Measurements from ENCODE around the gene AKR7A2.

Gene AKR7A2

DNA sequence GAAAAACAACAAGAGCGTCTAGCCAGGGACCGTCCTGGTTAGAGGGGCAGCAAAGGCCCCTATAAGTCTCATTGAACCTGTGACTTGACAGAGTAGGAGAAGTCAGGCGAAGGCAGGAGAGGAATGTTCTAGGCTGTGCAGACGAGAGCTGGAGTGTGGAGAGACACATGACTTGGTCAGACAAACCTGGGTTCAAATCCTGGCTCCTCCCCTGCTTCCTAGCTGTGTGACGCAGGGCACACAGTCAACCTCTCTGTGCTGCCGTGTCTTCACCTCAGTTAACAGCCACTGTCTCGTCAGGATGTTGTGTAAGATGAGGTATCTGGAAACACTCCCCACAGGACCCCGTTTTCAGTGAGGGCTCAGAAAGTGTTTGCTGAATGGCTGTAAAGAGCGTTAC is 15.8 kb upstream of the AKR7A2 start:
- Histone ChIP-seq H3K36me3 (ENCODE audit: control insufficient read depth, insufficient read depth, low read length) (peaks cover 6% of the 10 kb centered on the region), H3K4me3 (replicated peaks; ENCODE audit: low read depth, low read length) (no peak overlapping the region), H3K27me3 (replicated peaks; ENCODE audit: control insufficient read depth, insufficient read depth, low read length) (no peaks in the 10 kb centered on the region)
- TF ChIP-seq, protein P1, sequence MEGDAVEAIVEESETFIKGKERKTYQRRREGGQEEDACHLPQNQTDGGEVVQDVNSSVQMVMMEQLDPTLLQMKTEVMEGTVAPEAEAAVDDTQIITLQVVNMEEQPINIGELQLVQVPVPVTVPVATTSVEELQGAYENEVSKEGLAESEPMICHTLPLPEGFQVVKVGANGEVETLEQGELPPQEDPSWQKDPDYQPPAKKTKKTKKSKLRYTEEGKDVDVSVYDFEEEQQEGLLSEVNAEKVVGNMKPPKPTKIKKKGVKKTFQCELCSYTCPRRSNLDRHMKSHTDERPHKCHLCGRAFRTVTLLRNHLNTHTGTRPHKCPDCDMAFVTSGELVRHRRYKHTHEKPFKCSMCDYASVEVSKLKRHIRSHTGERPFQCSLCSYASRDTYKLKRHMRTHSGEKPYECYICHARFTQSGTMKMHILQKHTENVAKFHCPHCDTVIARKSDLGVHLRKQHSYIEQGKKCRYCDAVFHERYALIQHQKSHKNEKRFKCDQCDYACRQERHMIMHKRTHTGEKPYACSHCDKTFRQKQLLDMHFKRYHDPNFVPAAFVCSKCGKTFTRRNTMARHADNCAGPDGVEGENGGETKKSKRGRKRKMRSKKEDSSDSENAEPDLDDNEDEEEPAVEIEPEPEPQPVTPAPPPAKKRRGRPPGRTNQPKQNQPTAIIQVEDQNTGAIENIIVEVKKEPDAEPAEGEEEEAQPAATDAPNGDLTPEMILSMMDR (IDR thresholded peaks at IDR 0.05; ENCODE audit: insufficient read depth, low read length, poor library complexity, severe bottlenecking) = no peak
- DNase-seq (ENCODE audit: extremely low read depth, insufficient read length) = no peak

DNA sequence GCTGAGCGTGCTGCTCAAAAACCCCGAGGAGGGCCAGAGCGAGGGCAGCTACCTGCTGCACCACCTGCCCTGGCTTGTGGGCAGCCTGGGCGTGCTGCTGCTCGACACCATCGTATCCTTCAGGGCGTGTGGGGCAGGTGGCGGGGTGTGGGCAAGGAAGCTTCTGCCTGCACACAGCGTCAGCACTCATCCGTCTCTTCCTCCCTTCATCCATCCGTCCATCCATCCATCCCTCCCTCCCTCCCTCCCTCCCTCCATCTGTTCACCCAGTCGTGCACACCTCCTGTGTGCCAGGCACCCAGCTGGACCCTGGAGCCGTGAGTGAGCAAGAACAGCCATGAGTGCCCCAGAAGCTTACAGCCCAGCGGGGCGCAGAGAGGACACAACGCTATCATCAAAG is 15.4 kb upstream of the AKR7A2 start:
- peaks cover 6% of the 10 kb centered on the region for H3K36me3 ChIP-seq (ENCODE audit: control insufficient read depth, insufficient read depth, low read length)
- DNase-seq (ENCODE audit: extremely low read depth, insufficient read length) = no peak
- H3K27me3 ChIP-seq (replicated peaks; ENCODE audit: control insufficient read depth, insufficient read depth, low read length) = no peaks in the 10 kb centered on the region
- H3K4me3 ChIP-seq (replicated peaks; ENCODE audit: low read depth, low read length) = no peak overlapping the region
- TF ChIP-seq, protein P1 (IDR thresholded peaks at IDR 0.05; ENCODE audit: insufficient read depth, low read length, poor library complexity, severe bottlenecking) = no peak

DNA sequence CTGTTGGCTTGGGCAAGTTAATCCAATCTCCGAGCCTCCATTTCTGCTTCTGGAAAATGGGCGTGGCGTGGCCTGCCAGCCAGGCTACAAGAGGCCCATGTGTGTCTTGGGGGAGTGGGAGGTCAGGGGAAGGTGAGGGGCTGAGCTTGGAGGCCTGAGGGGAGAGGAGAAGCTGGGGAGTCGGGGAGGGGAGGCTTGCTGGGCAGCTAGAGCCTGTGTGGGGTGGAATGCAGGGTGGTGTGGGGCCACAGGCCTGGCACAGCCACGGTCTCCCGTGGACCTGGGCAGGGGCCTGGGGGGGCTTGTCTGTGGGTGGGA is 14.8 kb upstream of the AKR7A2 start:
- TF ChIP-seq, protein P1 (IDR thresholded peaks at IDR 0.05; ENCODE audit: insufficient read depth, low read length, poor library complexity, severe bottlenecking) = no peak
- DNase-seq (ENCODE audit: extremely low read depth, insufficient read length) = no peak
- Histone ChIP-seq H3K4me3 (replicated peaks; ENCODE audit: low read depth, low read length) (no peak overlapping the region), H3K36me3 (ENCODE audit: control insufficient read depth, insufficient read depth, low read length) (peaks cover 6% of the 10 kb centered on the region), H3K27me3 (replicated peaks; ENCODE audit: control insufficient read depth, insufficient read depth, low read length) (no peaks in the 10 kb centered on the region)

DNA sequence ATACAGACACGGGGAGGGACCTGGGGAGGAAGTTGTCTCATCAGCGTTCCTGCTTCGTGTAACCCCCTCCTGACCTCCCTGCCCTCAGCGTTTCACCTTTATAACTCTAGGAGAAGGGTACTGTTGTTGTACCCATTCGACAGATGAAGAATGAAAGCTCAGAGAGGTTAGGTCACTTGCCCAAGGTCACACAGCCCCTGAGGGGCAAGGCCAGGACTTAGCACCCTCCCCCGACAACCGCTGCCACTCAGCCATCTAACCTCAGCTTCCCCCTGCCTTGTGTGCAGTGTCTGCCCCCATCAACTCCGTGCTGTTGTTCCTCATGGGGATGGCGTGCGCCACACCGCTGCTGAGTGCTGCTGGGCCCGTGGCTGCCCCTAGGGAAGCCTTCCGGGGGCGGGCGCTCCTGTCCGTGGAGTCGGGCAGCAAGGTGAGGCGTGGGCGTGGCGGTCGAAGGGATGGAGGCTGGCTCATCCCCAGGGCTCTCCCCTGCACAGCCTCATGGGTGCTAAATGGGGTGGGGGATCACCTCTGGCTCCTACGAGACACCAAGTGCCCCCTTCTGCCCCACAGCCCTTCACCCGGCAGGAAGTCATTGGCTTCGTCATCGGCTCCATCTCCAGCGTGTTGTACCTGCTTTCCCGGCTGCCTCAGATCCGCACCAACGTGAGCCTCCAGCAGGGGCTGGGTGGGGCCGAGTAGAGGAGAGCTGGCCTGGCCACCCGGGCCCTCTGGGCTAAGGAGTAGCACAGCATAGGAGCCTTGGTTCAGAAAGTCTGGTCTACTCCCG is 14.2 kb upstream of the AKR7A2 start:
- TF ChIP-seq, protein P1 (IDR thresholded peaks at IDR 0.05; ENCODE audit: insufficient read depth, low read length, poor library complexity, severe bottlenecking) = no peak
- peaks cover 6% of the 10 kb centered on the region for H3K36me3 ChIP-seq (ENCODE audit: control insufficient read depth, insufficient read depth, low read length)
- no peaks in the 10 kb centered on the region for H3K27me3 ChIP-seq (replicated peaks; ENCODE audit: control insufficient read depth, insufficient read depth, low read length)

DNA sequence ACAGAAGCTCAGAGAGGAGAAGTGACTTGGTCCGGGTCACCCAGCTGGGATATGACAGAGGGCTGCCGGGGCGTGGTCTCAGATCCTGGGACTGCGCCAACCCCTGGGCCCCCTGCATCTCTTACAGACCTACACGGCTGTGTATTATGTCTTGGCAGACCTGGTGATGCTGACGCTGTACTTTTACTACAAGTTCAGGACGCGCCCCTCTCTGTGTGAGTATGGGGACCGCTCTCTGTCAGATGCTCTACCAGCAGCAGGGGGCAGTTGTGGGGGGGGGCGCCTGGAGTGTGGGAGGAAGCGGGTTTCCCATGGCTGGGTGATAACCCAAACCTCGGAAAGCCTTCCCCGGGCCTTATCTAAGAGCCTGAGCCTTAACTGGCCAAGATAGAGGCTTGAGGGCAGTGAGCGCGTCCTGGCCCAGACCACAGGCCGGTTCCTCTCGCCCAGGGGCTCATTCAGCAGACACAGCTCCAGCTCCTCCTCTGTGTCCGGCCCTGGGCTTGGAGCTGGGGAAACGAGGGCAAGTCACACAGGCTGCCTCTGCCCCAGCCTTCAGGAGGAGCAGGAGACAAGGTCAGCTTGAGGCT is 13.5 kb upstream of the AKR7A2 start:
- TF ChIP-seq, protein P1 (IDR thresholded peaks at IDR 0.05; ENCODE audit: insufficient read depth, low read length, poor library complexity, severe bottlenecking) = no peak
- Histone ChIP-seq H3K36me3 (ENCODE audit: control insufficient read depth, insufficient read depth, low read length) (peaks cover 6% of the 10 kb centered on the region), H3K4me3 (replicated peaks; ENCODE audit: low read depth, low read length) (no peak overlapping the region), H3K27me3 (replicated peaks; ENCODE audit: control insufficient read depth, insufficient read depth, low read length) (no peaks in the 10 kb centered on the region)
- no peak for DNase-seq (ENCODE audit: extremely low read depth, insufficient read length)

More for the DNA sequence above, 14.2 kb upstream of the AKR7A2 start:
- no peak for DNase-seq (ENCODE audit: extremely low read depth, insufficient read length)
- no peak overlapping the region for H3K4me3 ChIP-seq (replicated peaks; ENCODE audit: low read depth, low read length)
